Non-pigmented ciliary epithelial cell (primary cell): ENCODE data around the gene RIN1.

Source experiments
- DNase-seq: peaks from one replicate; pipeline ENCODE4 v3.0.0-alpha.2; 2010; ENCODE audit warnings: low read depth

Gene RIN1

GRCh38 chr11:66282468-66283455, 53.5 kb downstream of the RIN1 start:
- peak; percentile 67 for DNase-seq
